ENCODE measurements around the gene SSX2.
"Not testable (repeated sequence)": the region's sequence is repeated elsewhere in the genome, so short reads cannot be mapped to it uniquely, and the experiment has no call there.

DNA sequence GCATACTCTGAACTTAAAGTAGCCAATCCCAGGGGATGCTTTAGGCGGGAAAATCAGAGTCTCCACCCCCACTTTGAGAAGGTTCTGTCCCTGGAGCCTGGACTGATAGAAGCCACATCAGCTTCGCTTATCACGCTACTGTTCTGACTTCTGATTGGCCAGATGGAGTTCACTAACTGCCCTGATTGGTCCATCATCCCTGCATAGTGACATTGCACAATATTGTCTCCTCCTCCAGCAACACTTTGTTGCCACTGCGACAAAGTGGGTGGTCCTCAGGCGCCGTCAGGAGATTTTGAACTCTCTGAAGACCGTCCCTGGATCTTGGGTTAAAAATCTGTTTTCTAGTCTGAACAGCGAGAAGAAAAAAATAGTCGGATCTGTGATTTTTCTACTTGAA is 52.2 kb downstream of the SSX2 start, which contains the start of gene SSX7:
- TF ChIP-seq, protein P1, sequence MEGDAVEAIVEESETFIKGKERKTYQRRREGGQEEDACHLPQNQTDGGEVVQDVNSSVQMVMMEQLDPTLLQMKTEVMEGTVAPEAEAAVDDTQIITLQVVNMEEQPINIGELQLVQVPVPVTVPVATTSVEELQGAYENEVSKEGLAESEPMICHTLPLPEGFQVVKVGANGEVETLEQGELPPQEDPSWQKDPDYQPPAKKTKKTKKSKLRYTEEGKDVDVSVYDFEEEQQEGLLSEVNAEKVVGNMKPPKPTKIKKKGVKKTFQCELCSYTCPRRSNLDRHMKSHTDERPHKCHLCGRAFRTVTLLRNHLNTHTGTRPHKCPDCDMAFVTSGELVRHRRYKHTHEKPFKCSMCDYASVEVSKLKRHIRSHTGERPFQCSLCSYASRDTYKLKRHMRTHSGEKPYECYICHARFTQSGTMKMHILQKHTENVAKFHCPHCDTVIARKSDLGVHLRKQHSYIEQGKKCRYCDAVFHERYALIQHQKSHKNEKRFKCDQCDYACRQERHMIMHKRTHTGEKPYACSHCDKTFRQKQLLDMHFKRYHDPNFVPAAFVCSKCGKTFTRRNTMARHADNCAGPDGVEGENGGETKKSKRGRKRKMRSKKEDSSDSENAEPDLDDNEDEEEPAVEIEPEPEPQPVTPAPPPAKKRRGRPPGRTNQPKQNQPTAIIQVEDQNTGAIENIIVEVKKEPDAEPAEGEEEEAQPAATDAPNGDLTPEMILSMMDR (IDR thresholded peaks at IDR 0.05) = not testable (repeated sequence)
- not testable (repeated sequence) for TF ChIP-seq POLR2A (IDR thresholded peaks at IDR 0.05)
